HG02870 (cell line): ENCODE data around the gene OPRD1.
"Not testable (repeated sequence)": the region's sequence is repeated elsewhere in the genome, so short reads cannot be mapped to it uniquely, and the experiment has no call there.

ENCODE experiments used
- ATAC-seq: cut with Tn5 transposase; IDR thresholded peaks from one replicate; pipeline ENCODE4 v1.9.1; 2021; ENCODE audit warnings: mild to moderate bottlenecking, moderate library complexity; ENCODE audit not compliant: unreplicated experiment

OPRD1 gene

DNA sequence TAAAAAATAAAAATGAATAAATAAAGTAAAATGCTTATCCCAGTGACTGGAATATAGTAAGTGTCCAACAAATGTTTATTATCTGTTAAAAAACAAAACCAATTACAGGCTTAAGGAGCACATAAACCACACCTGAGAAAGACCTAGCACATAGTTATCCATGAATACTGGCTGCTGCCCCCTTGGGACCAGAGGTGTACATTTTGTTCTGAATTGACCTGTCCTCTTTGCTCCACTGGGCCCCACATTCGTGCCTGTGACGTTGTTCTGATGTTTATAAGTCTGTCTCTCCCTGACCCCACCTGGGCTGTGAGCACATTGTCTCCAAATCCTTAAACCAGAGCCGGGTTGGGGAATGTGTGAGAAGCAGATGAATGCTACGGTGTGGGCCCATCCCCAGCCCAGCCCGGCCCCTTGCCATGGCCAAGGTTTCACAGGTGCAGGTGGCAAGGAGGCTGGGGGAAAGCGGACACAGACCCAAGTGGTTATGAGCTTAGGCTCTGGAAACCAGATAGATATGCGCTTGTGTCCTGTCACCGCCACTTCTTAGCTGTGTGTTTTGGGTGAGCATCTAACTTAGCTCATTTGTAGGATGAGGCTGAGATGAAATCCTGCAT is 29.1 kb downstream of the OPRD1 start:
- no peak for ATAC-seq

DNA sequence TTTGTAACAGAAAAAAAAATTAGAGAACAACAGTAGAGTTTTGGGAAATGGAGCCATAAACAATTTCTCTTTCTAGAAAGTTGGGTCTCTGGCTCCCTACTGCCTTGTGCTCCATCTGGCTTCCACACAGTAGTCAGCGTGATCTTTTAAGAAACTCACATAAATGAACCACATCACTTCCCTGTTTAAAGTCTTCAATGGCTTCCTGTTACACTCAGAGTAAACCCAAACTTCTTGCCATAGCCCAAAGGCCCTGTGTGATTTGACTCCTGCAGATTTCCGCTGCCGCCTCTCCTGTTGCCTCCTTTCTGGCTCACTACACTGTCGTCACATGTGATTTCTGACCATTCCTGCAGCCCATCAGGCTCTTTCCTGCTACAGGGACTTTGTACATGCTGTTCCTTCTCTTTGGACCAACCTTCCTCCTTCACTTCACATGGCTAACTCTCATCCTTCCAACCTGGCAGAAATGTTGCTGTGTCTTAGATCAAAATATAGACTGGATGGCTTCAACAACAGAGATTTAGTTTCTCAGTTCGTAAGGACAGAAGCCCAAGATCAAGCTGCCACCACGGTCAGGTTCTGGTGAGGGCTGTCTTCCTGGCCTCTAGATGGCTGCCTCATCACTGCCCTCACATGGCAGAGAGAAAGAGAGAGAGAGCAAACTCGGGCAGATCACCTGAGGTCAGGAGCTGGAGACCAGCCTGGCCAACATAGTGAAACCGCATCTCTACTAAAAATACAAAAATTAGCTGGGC is 34.0 kb downstream of the OPRD1 start:
- no peak for ATAC-seq

DNA sequence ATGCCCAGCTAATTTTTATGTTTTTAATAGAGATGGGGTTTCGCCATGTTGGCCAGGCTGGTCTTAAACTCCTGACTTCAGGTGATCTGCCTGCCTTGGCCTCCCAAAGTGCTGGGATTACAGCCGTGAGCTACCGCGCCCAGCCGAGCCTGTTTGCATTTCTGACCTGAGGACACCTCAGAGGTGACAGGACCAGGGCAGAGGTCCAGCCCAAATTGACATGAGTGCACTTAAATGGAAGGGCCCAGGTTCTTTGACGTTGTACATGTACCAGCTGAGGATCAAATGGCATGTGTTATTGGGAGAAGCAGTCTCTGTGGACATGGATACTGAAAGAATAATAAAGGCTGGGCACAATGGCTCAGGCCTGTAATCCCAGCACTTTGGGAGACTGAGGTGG is 35.2 kb downstream of the OPRD1 start:
- ATAC-seq: not testable (repeated sequence)

- ATAC-seq: no peak
These were observed 36.4 kb downstream of the OPRD1 start for GRCh38 chr1:28848416-28848815.

DNA sequence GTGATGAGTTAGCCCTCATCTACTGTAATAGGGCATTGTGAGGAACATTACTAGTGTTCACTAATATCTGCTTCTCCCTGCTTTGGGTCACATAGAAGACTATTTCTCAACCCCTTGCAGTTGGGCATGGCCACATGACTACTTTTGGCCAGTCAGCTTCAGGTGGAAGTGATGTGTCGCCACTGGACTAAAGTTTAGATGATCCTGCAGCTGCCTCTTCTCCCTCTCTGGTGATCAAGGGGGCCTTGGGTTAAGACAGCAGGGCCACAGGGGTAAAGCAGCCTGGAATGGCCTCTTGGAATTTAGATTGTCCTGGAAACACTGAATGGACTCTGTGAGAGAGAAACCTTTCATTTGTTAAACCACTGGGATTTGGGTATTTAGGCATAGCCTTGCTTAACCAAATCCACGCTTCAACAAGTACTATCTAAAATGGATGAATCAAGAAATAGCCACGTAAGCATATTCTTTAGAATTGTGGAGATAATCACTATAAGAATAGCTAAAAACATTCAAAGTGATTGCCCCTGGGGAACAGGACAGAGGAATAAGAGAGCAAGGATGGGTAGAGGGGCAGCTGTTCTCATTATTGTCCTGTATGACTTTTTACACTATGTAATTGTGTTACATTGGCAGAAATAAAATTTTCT is 41.2 kb downstream of the OPRD1 start:
- no peak for ATAC-seq

DNA sequence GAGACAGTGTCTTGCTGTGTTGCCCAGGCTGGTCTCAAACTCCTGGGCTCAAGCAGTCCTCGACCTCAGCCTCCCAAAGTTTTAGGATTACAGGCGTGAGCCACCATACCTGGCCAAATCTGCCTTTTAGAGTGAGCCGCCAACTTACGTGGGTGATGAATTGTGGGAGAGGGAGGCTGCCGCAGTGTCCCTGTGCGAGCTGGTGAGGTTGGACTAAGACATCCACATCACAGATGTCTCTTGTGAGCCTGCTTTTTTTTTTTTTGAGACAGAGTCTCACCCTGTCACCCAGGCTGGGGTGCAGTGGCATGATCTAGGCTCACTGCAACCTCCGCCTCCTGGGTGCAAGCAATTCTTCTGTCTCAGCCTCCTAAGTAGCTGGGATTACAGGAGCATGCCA is 42.4 kb downstream of the OPRD1 start:
- ATAC-seq: not testable (repeated sequence)

DNA sequence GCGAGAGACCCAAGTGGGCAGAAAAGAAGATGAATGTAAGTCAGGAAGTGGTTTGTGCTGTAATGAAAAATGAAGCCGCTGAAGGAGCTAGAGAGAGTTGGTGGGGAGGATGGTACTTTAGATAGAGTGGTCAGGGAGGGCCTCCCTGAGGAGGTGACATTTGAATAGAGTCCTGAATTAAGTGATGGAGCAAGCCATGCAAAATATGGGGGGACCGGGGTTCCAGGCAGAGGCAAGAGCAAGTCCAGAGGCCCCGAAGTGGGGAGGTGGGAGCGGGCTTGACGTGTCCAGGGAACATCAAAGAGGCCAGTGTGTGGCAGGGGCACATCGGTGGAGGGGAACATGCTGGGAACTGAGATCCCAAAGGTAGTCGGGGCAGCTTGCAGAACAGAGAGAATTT is 43.1 kb downstream of the OPRD1 start:
- ATAC-seq: no peak

GRCh38 chr1:28855469-28855951 is 43.5 kb downstream of the OPRD1 start:
- ATAC-seq: no peak

DNA sequence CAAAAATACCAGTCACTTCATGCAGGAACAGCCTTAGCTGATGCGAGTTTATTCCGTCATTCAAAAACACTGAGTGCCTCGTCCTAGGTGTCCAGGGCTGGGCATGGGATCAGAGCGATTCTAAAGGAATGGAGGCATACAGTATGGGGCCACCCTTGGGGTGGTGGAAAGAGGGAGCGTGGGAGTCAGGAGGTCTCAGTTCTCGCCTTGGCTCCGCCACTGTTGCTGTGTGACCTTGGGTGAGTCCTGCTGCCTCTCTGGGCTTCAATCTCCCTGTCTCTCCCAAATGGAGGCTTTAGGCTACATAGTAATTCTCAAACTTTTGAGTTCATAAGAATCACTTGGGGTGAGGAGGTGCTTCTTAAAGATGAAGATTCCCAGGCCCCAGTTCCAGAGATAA is 44.0 kb downstream of the OPRD1 start:
- no peak for ATAC-seq

- ATAC-seq: no peak
These were observed 48.5 kb downstream of the OPRD1 start for GRCh38 chr1:28860332-28861073.

DNA sequence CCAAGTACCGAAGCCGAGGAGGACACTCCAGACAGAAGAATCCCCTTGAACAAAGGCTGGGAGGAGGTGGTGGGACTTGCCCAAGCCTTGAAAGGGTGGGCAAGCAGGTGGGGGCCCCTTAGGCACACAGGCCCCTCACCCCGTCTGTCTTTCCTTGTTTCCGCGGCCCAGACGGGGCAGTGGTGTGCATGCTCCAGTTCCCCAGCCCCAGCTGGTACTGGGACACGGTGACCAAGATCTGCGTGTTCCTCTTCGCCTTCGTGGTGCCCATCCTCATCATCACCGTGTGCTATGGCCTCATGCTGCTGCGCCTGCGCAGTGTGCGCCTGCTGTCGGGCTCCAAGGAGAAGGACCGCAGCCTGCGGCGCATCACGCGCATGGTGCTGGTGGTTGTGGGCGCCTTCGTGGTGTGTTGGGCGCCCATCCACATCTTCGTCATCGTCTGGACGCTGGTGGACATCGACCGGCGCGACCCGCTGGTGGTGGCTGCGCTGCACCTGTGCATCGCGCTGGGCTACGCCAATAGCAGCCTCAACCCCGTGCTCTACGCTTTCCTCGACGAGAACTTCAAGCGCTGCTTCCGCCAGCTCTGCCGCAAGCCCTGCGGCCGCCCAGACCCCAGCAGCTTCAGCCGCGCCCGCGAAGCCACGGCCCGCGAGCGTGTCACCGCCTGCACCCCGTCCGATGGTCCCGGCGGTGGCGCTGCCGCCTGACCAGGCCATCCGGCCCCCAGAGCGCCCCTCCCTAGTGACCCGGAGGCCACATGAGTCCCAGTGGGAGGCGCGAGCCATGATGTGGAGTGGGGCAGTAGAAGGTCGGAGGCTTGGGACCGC is 50.8 kb downstream of the OPRD1 start:
- no peak for ATAC-seq

- no peak for ATAC-seq
These were observed 52.7 kb downstream of the OPRD1 start for GRCh38 chr1:28864695-28865094.

DNA sequence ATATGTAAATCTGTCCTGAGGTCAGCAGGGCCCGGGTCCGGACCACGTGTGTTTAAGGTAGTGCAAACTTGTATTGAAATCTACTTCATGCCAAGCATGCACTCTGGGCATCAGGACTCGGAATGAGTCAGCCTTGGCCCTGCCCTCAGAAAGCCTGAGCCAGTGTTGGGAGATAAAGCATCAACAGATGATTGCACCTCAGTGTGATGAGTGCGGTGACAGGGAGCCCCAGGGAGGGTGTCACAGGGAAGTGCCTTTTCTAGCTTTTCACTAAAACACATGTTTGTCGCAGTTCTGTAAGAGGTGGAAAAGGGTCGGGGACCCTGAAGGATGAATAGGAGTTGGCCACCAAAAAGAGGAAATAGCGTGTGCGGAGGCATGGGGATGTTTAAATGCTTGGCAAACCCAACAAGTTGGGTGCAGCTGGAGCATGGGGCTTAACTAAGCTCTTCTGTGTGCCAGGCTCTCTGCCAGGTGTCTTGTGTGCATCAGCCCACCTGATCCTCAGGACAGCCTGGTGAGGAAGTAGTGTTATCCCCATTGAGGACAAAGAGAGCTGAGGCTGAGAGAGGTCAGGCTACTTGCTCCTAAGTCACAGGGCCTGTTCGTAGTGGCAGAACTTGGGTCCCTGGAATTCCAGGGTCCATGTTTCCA is 54.2 kb downstream of the OPRD1 start:
- ATAC-seq: no peak

GRCh38 chr1:28867850-28868249 is 55.9 kb downstream of the OPRD1 start:
- no peak for ATAC-seq

GRCh38 chr1:28869952-28870351 is 58.0 kb downstream of the OPRD1 start:
- no peak for ATAC-seq

DNA sequence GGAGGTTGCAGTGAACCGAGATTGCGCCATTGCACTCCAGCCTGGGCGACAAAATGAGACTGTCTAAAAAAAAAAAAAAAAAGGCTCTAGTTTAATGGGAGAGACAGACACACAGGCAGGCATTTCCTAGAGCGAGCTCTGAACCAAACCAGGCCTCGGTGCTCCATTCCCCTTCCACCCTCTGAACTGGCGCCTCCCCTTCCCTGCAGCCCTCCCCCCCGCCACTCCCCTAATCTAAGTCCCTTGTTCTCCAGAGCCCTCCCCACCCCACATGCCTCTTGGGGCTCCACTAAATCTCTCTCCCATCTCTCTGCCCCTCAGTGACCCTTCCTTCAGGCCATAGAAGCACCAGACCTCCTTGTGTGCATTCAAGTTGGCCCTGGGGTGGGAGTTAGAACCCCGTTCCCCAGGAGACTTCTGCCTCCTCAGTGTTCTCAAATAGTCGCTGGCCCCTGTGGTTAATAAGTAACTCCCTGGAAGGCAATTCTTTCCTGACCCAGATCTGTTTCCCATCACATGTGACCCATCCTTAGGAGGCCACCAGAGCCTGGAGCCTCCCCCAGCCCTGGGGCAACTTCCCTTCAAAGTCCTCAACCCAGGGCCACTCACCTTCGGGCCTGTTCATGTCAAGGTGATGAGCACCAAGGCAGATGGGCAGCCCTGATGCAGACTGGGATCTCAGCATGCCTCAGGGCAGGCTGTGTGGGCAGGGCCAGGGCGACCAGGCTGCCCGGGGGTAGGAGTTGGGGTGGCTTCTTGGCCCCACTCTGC is 59.8 kb downstream of the OPRD1 start:
- ATAC-seq: no peak

DNA sequence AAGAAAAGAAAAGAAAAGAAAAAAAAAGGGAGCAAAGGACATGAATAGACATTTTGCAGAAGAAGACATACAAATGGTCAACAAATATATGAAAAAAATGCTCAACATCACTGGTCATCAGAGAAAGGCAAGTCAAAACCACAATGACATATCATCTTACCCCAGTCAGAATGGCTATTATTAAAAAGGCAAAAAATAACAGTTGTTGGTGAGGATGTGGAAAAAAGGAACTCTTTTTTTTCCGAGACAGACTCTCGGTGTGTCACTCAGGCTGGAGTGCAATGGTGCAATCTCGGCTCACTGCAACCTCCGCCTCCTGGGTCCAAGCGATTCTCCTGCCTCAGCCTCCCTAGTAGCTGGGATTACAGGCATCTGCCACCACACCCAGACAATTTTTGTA is 63.2 kb downstream of the OPRD1 start:
- ATAC-seq: not testable (repeated sequence)

- ATAC-seq: no peak
These were observed 65.3 kb downstream of the OPRD1 start for GRCh38 chr1:28877132-28877781.

DNA sequence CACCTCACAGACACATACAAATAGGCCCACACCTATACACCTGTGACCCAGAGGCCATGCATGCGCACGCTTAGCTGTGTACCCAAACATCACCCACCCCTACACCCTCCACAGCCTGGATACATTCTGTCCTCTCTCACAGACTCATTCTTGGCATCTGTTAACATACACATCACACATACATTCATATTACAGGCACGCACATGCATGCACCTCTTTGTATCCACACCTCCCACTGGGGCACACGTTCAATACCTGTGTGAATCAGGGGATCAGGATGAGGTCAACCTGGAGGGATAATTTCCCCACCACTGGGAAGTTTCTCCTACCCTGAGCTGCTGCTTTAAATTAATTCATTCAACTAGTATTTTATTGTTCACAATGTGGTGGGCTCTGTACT is 66.8 kb downstream of the OPRD1 start:
- no peak for ATAC-seq
